Testis (tissue), 2 donors: Measurements from ENCODE around the gene LGALS7.

Source experiments
- CTCF ChIP-seq, 3 experiments: fragments of 450-650 bp in 2 of 3; fragments of 200-600 bp in 1 of 3; sonication (generic) in 1 of 3; IDR thresholded peaks; one replicate each; pipeline ENCODE4 v1.5.1; 2016 to 2019; ENCODE audit warnings: antibody characterized with exemption in 3 of 3, mild to moderate bottlenecking in 2 of 3, moderate library complexity in 1 of 3
- POLR2A ChIP-seq: fragments of 450-650 bp; IDR thresholded peaks from one replicate; pipeline ENCODE4 v1.6.1; 2017; ENCODE audit warnings: antibody characterized with exemption, mild to moderate bottlenecking, moderate library complexity

DNA sequence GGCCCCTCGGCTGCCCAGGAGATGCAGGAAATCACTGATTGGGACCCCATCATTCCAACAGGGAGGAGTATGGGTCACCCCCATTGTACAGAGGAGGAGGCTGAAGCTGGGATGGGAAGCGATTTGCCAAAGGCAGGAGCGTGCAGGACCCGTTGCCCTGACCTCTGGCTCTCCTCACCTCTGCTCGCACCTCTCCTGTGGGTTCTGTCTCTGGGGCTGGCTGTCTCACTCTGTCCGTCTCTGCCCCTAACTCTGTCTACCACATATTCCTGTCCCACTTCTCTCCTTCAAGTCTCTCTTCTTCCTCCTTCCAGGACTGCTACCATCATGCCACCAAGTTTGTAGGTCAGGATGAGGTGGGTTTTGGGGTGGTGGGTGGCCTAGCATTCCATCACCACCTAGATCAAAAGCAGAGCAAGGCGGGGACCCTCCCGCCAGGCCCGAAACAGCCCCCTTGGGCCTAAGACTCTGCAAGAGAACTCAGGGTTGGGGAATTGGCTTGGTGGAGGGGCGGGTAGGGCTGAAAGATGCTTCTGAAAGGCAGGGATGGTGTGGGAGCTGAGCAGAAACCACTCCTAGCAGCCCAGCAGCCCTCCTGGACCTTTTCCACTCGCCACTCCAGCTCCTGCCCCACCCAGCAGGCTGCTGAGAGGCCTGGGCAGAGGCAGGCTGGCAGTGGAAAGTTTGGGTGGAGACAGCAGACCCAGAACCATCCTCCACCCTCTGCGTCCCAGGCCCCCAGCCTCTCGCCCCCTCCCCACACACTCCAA, 1.0 kb upstream of the LGALS7 start:
- no peak for TF ChIP-seq CTCF (IDR thresholded peaks at IDR 0.05)
- no peak for TF ChIP-seq POLR2A
